Measurements from ENCODE around the gene ACKR3. TPM values are rescaled to one million over a fixed set of nuclear protein-coding genes. Genes with fewer than 3 reads are reported as not detected.

ACKR3 gene
- total RNA-seq, 6 experiments from 2014 or later: 0.66 to 57.0 (median 4.7) TPM

GRCh38 chr2:236600892-236601291, 31.3 kb downstream of the ACKR3 start:
- H3K36me3 ChIP-seq: no peaks in the 10 kb centered on the region
- DNase-seq (no peak), ATAC-seq (no peak)
- TF ChIP-seq CTCF (IDR thresholded peaks at IDR 0.05) (no peak), POLR2A (IDR thresholded peaks at IDR 0.05) (no peak)
- WGBS (ENCODE audit: insufficient coverage, low coverage, low lambda C conversion rate, missing lambda C conversion rate): 63% methylated on average over 5 of the region's 9 CpGs
- no peaks in the 10 kb centered on the region for H3K27me3 ChIP-seq
- no peaks in the 10 kb centered on the region for H3K4me1 ChIP-seq
- H3K27ac ChIP-seq: no peak overlapping the region
- no peak overlapping the region for H3K4me3 ChIP-seq
- intact Hi-C loops (cut with DNase I): no loop called here
- no peaks in the 10 kb centered on the region for H3K9me3 ChIP-seq

DNA sequence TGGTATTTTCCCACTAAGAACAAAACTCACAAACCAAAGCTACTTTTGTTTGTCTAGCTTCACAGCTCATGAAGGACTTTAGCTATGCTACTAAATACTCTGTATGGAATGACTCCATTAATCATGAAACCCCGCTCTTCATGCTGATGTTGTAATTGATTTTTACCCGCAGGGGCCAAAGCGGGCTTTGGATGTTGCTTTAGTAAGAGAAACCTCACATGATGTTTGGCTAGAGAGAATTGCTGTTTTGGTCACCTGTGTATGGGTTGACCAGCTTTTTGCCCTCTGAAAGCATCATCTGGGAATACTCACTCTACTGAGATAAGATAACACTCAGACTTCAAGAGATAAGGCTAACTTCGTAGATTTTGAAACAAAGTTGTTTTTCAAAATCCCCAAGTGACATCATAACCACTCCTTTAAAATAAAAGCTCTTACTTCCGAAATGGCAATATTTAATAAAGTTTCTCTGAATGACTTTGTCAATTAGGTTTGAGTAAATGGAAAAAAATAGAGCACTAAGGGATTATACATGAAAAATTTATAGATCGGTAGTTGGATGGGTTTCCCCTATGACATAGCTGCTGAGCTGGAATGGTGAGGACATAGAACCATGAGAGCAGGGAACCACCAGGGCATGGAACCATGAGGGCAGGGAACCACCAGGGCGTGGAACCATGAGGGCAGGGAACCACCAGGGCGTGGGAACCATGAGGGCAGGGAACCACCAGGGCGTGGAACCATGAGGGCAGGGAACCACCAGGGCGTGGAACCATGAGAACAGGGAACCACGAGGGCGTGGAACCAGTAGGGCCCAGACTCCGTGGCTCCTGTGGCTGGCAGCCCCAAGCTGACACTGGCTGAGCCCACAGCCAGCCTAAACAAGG, 31.9 kb downstream of the ACKR3 start:
- Histone ChIP-seq H3K4me3 (no peak overlapping the region), H3K4me1 (no peaks in the 10 kb centered on the region), H3K27me3 (no peaks in the 10 kb centered on the region), H3K36me3 (no peaks in the 10 kb centered on the region), H3K9me3 (no peaks in the 10 kb centered on the region), H3K27ac (no peak overlapping the region)
- TF ChIP-seq CTCF (IDR thresholded peaks at IDR 0.05): no peak
- intact Hi-C loops (cut with DNase I): no loop called here
- WGBS (ENCODE audit: insufficient coverage, low coverage, low lambda C conversion rate, missing lambda C conversion rate): 81% methylated on average over 9 of the region's 13 CpGs
- no peak for ATAC-seq
- no peak for DNase-seq

GRCh38 chr2:236602678-236603077, 33.1 kb downstream of the ACKR3 start:
- H3K27ac ChIP-seq: no peak overlapping the region
- no peaks in the 10 kb centered on the region for H3K4me1 ChIP-seq
- no peak for TF ChIP-seq POLR2A (IDR thresholded peaks at IDR 0.05)
- TF ChIP-seq CTCF (IDR thresholded peaks at IDR 0.05): no peak
- H3K27me3 ChIP-seq: no peaks in the 10 kb centered on the region
- no peak overlapping the region for H3K4me3 ChIP-seq
- DNase-seq: no peak
- intact Hi-C loops (cut with DNase I): no loop called here
- 70% methylated on average over 3 of the region's 4 CpGs for WGBS (ENCODE audit: insufficient coverage, low coverage, low lambda C conversion rate, missing lambda C conversion rate)
- no peak for ATAC-seq
- H3K36me3 ChIP-seq: no peaks in the 10 kb centered on the region
- no peaks in the 10 kb centered on the region for H3K9me3 ChIP-seq

GRCh38 chr2:236603361-236604015, 33.9 kb downstream of the ACKR3 start:
- Histone ChIP-seq H3K4me1 (no peaks in the 10 kb centered on the region), H3K27ac (no peak overlapping the region), H3K9me3 (no peaks in the 10 kb centered on the region), H3K36me3 (no peaks in the 10 kb centered on the region), H3K27me3 (no peaks in the 10 kb centered on the region), H3K4me3 (no peak overlapping the region)
- WGBS (ENCODE audit: insufficient coverage, low coverage, low lambda C conversion rate, missing lambda C conversion rate): 81% methylated on average over 13 of the region's 15 CpGs
- TF ChIP-seq POLR2A (IDR thresholded peaks at IDR 0.05): no peak
- no peak for TF ChIP-seq CTCF (IDR thresholded peaks at IDR 0.05)
- intact Hi-C loops (cut with DNase I): no loop called here
- DNase-seq (no peak), ATAC-seq (no peak)
